HS-27A (cell line): ENCODE results near the gene TH.

Source experiments
- DNase-seq: peaks from one replicate; pipeline ENCODE4 v3.0.0-alpha.2; 2012; ENCODE audit warnings: low read depth, missing footprints

TH gene

GRCh38 chr11:2178055-2178773 is 6.6 kb upstream of the TH start:
- peak; percentile 12 for DNase-seq

DNA sequence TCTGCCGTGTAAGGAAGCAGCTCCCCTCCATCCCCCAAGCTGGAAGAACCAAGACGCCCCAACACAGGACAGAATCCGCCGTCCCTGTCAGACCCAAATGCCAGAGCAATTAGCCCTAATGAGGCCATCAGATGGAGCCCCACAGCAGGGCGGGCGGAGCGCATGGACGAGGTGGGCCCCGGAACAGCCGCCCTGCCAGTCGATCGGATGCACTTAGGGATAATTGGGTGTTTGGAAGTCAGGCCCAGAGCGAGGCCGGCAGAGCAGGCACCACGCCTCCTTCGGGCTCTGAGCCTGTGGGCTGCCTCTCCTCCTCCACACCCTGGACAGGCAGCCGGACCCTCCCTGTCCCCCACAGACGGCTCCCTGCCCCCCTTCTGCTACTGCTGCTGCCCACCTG is 5.5 kb upstream of the TH start:
- no peak for DNase-seq

- no peak for DNase-seq
These were observed 4.8 kb upstream of the TH start for GRCh38 chr11:2176389-2176900.

GRCh38 chr11:2175659-2176058 is 4.0 kb upstream of the TH start:
- peak; percentile 74 for DNase-seq

DNA sequence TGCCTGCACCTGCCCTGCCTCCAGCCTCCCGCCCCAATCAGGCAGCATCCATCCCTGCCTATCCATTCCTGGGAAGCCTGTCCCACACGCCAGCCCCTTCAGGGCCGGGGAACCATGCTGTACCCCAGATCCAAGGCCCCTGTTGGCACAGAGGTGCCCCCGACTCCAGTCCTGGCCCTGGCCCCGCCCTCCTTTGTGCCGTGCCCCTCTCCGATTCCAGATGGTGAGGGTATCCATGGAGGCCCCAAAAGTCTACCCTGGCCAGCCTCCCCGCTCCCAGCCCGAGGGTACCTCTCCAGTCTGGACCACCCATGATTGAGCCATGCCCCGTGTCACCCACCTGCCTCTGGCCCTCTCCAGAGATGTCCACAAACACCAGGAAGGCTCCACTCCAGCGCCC is 2.7 kb upstream of the TH start:
- no peak for DNase-seq

DNA sequence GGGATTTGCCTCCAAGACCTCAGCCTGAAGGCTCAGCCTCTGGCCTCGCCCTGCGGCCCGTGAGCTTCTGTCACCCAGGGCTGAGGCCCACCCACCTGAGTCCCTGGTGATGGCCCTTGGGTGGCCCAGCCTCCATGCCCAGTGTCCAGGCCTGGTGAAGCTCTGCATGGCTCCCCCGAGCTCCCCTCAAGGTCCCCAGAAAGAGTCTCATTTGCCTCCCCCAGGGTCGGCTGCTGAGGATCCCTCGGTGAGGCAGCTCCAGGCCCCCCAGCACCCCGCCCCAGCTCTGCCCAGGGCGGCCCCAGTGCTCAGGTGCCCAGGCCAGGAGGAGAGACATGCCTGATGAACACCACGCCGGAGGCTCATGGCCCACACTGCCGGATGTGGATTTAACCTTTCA is 2.1 kb upstream of the TH start:
- no peak for DNase-seq

DNA sequence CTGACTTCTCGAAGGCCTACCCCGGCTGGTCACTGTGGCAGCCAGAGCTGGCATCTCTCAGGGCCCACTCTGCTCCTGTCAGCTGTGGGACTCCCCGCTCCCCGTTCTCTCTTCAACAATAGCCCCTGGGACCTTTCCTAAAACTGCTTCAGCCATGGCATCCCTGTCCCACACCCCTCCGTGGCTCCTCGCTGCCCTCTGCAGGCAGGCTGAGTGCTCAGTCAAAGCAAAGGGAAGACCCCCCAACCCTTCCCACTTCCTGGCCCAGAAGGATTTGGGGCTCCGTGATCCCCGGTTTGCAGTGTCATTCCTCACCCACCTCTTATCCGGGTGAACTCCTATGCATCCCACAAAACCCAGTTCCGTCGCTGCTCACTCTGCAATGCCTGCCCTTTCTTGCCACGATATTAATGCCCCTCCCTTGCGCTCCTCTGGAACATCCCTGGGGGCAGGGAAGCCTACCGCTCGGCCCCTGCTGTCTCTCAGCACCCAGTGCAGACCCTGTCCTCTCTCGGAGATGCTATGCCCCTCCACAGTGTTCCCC is 1.6 kb upstream of the TH start:
- DNase-seq: no peak

DNA sequence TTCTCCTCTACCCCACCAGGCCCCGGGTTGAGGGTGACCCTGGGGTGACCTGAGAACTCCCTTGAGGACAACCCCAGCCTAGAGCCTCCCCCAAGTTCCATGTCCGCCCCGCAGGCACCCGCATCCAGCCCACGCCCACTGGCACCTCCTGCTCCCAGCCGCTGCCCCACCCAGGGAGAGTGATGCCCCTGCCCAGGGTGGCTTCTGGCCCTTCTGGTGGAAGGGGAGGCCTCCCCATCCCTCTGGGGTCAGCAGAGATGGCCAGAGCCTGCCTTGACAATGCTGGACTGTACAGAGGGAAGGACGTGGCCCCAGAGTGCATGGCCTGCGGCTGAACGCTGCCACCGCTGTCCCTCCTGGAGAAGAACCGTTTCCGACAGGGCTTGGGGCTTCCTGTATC is 1.1 kb upstream of the TH start:
- DNase-seq: no peak

- DNase-seq: no peak
These were observed 1.7 kb downstream of the TH start for GRCh38 chr11:2169626-2170570.

- no peak for DNase-seq
These were observed 2.6 kb downstream of the TH start for GRCh38 chr11:2169005-2169378.

- no peak for DNase-seq
These were observed 3.2 kb downstream of the TH start for GRCh38 chr11:2168286-2169004.

DNA sequence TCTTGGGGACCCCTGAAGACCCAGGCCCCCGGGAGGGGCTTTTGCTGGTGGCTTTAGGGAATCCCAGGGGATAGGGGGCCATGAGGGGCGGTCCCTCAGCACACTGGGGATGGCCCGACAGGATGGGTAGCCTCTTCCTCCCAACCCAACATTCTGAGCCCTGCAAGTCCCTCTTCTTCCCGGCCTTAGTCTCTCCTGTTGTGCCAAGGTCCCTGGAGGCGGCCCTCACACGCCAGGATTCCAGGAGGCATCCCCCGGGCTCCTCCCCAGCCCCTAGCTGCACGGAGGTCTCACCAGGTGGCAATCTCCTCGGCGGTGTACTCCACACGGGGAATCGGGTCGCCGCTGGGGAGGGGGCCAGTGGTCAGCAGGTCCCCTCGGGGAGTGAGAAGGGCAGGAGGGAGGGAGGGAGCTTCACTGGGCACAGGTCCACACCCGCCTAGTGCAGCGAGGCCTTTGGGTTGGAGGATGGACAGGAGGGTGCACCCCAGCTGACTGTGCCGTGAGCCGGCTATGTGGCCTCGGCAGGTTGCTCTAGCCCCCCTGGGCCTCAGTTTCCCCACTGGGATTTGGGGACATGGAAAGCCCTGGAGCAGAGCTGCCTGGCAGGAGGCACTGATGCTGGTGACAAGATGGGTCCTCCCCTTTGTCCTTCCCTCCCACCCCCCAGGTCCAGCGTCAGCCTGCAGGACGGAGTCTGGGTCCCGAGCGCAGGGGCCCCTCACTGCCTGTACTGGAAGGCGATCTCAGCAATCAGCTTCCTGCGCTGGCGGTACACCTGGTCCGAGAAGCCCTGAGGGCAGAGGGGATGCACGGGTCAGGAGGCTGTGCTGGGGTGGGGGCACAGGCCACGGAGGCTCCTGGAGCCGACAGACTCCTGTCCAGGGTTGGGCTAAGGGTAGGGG is 4.2 kb downstream of the TH start:
- DNase-seq: no peak

DNA sequence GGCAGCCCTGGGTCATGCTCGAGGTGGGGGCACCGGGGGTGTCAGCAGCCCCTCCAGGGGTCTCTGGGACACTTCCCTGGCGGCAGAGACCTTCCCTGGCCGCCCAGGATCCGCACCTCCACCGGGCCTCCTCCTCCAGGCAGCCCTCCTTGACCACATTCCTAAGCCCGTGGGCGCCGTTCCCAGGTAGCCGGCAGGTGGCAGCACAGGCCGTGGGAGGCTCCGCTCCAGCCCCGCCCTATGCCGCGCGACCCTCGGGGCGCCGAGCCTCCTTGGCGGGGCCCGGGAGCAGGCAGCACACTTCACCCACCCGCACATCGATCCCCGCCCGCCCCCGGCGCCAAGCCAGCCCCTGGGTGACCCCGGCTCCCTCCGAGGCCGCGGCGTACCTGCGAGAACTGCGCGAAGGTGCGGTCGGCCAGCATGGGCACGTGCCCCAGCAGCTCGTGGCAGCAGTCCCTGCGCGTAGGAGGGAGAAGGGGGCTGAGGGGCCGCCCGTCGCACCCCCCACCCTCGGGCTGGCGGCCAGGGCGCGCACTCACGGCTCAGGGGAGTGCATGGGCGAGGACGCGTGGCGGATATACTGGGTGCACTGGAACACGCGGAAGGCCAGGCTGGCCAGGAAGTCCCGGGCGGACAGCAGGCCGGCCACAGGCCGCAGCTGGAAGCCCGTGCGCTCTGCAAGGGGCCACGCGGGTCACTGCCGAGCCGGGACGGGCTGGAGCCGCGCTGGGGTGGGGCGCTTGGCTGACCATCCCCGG is 5.3 kb downstream of the TH start:
- no peak for DNase-seq

DNA sequence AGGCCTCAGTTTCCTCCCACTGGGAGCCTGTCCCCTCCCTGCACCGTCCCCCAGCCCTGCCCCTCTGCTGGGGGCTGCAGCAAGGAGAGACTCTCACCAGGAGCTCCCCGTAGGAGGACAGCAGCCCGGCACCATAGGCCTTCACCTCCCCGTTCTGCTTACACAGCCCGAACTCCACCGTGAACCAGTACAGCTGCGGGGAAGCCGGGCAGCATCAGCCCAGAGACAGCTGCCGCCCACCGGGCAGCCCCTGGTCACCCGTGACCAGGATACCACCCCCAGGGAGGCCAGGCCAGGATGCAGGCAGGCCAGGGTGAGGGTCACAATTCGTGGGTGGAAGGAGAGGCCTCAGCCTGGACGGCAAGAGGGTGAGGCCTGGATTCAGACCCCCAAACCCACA is 6.0 kb downstream of the TH start:
- DNase-seq: no peak

- no peak for DNase-seq
These were observed 6.6 kb downstream of the TH start for GRCh38 chr11:2164861-2165555.

GRCh38 chr11:2164081-2164480 is 7.5 kb downstream of the TH start:
- no peak for DNase-seq

DNA sequence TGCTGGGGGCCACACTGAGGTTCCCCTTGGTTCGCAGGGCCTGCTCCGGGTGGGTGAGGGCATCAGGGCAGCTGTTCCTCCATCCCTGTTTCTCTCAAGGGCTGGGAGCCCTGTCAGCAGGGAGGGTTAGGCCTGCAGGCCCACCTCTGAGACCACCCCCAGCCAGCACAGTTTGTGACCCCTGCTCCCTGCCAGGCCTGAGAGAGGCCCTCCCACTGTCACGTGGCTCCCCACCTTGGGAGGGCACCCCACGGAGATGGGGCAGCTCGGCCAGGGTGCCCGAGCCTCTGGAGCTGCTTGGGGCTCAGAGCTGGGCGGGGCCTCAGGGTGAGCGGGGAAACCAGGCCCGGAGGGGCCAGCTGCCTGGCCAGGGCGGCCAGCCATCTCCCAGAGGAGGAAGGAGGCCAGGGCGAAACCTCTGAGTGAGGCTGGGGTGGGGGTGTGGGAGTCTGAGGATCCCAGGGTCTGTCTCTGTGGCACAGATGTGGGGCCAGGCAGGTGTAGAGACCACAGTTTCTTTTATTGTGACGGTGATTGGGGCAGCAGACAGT is 8.1 kb downstream of the TH start:
- DNase-seq: no peak

GRCh38 chr11:2160736-2161259 is 10.8 kb downstream of the TH start, which contains the start of gene INS:
Gene INS, minus strand, starts transcription at chr11:2161209. Its CDS starts 238 bp downstream, at chr11:2160971.
- DNase-seq: no peak
